H1 (cell line): ENCODE results near the gene ADO. TPM values are rescaled to one million over a fixed set of nuclear protein-coding genes. Genes with fewer than 3 reads are reported as not detected.

Source experiments
- CTCF ChIA-PET: fragments of 300-600 bp; sonication (Branson Sonifier 250); formaldehyde crosslinking; loops from one replicate; lab custom pipeline; 2021; ENCODE audit not compliant: partially characterized antibody; lab: Charles Lee
- POLR2A ChIA-PET: fragments of 300-600 bp; sonication (Branson Sonifier 250); formaldehyde crosslinking; loops from one replicate; lab custom pipeline; 2021; ENCODE audit warnings: inconsistent platforms; ENCODE audit not compliant: partially characterized antibody; lab: Charles Lee
- DNase-seq, 2 experiments: peaks; one replicate each; pipeline versions ENCODE4 v3.0.0 to v3.0.0-alpha.2; 2010 to 2022; ENCODE audit warnings: low spot score in 2 of 2, low read depth in 1 of 2, mixed read lengths in 1 of 2
- FAIRE-seq: peaks from 2 replicates; lab custom pipeline; 2011; peaks lifted over from hg19 to GRCh38; lab: Jason Lieb, UNC
- H2AFZ ChIP-seq: 2 replicates; pipeline ENCODE4 v1.8.1; 2012; ENCODE audit warnings: low read length, inconsistent platforms
- H2AK5ac ChIP-seq: 2 replicates; pipeline ENCODE4 v1.6.1; 2013; ENCODE audit warnings: low read depth, low read length
- H2BK120ac ChIP-seq: replicated peaks from 2 replicates; pipeline ENCODE3; 2013; ENCODE audit warnings: low read depth, low read length, inconsistent platforms
- H2BK12ac ChIP-seq: 2 replicates; pipeline ENCODE4 v1.6.1; 2013; ENCODE audit warnings: low read depth, low read length
- H2BK15ac ChIP-seq: 2 replicates; pipeline ENCODE4 v1.6.1; 2013; ENCODE audit warnings: low read length
- H2BK20ac ChIP-seq: 2 replicates; pipeline ENCODE4 v1.6.1; 2013; ENCODE audit warnings: low read length
- H2BK5ac ChIP-seq: 2 replicates; pipeline ENCODE4 v1.6.1; 2013; ENCODE audit warnings: low read depth, low read length
- H3K14ac ChIP-seq: 2 replicates; pipeline ENCODE4 v1.6.1; 2013; ENCODE audit warnings: inconsistent platforms; ENCODE audit not compliant: insufficient read length
- H3K18ac ChIP-seq: 2 replicates; pipeline ENCODE4 v1.6.1; 2013; ENCODE audit warnings: low read length; ENCODE audit errors: extremely low read depth
- H3K23ac ChIP-seq: 2 replicates; pipeline ENCODE4 v1.6.1; 2013; ENCODE audit warnings: inconsistent platforms; ENCODE audit not compliant: insufficient read length
- H3K23me2 ChIP-seq: 2 replicates; pipeline ENCODE4 v1.6.1; 2013; ENCODE audit warnings: low read depth, low read length
- H3K27ac ChIP-seq: 2 replicates; pipeline ENCODE4 v1.6.1; 2011; ENCODE audit warnings: low read depth, low read length, inconsistent platforms
- H3K27me3 ChIP-seq, 4 experiments: replicated peaks in 1 of 4; 1 replicate in 1 of 4; 2 replicates in 3 of 4; pipeline versions ENCODE4 v1.6.1 to v1.8.1; 2011 to 2013; ENCODE audit warnings: low read length in 3 of 4, mild to moderate bottlenecking in 3 of 4, inconsistent platforms in 2 of 4, mixed read lengths in 2 of 4, moderate library complexity in 1 of 4; ENCODE audit not compliant: control insufficient read depth in 3 of 4, insufficient read depth in 3 of 4; ENCODE audit errors: extremely low read depth in 1 of 4
- H3K36me3 ChIP-seq, 4 experiments: 2 replicates each; pipeline versions ENCODE4 v1.6.1 to v1.8.1; 2011 to 2013; ENCODE audit warnings: mild to moderate bottlenecking in 4 of 4, low read length in 3 of 4, moderate library complexity in 2 of 4, control low read depth in 1 of 4, inconsistent platforms in 1 of 4; ENCODE audit not compliant: insufficient read depth in 4 of 4, control insufficient read depth in 2 of 4
- H3K4ac ChIP-seq: replicated peaks from 2 replicates; pipeline ENCODE3; 2013; ENCODE audit warnings: low read length, low read depth, mixed read lengths, inconsistent platforms; ENCODE audit not compliant: insufficient read length
- H3K4me1 ChIP-seq, 4 experiments: replicated peaks in 1 of 4; 1 replicate in 1 of 4; 2 replicates in 3 of 4; pipeline versions ENCODE4 v1.6.1 to v1.8.1; 2011 to 2013; ENCODE audit warnings: low read length in 3 of 4, inconsistent platforms in 2 of 4, mixed read lengths in 1 of 4; ENCODE audit not compliant: insufficient read depth in 4 of 4, control insufficient read depth in 3 of 4
- H3K4me2 ChIP-seq, 2 experiments: 2 replicates each; pipeline versions ENCODE4 v1.6.1 to v1.8.1; 2011 to 2013; ENCODE audit warnings: low read depth in 2 of 2, low read length in 2 of 2, control low read depth in 1 of 2, inconsistent platforms in 1 of 2, mild to moderate bottlenecking in 1 of 2; ENCODE audit not compliant: insufficient read depth in 1 of 2
- H3K4me3 ChIP-seq, 4 experiments: fragments of 200-600, 300-600 bp in 1 of 4; sonication (generic), shearing (Covaris generic), sonication (Bioruptor Twin) in 1 of 4; 2 replicates each; pipeline versions ENCODE4 v1.5.1 to v1.8.1; 2011 to 2016; ENCODE audit warnings: low read length in 4 of 4, low read depth in 3 of 4, control low read depth in 2 of 4, inconsistent platforms in 2 of 4, mild to moderate bottlenecking in 2 of 4, mixed read lengths in 1 of 4, moderate library complexity in 1 of 4; ENCODE audit not compliant: insufficient read depth in 2 of 4; ENCODE audit errors: extremely low read depth in 1 of 4
- H3K56ac ChIP-seq: replicated peaks from 2 replicates; pipeline ENCODE3; 2013; ENCODE audit warnings: low read depth, mild to moderate bottlenecking, mixed read lengths, low read length, inconsistent platforms; ENCODE audit not compliant: insufficient read length
- H3K79me1 ChIP-seq: 2 replicates; pipeline ENCODE4 v1.6.1; 2013; ENCODE audit warnings: low read depth, low read length, control low read depth
- H3K79me2 ChIP-seq, 2 experiments: 2 replicates each; pipeline versions ENCODE4 v1.6.1 to v1.8.1; 2012 to 2013; ENCODE audit warnings: low read length in 2 of 2, mild to moderate bottlenecking in 2 of 2, inconsistent platforms in 1 of 2; ENCODE audit not compliant: insufficient read depth in 2 of 2, control insufficient read depth in 1 of 2
- H3K9ac ChIP-seq, 4 experiments: replicated peaks in 1 of 4; 1 replicate in 1 of 4; 2 replicates in 3 of 4; pipeline versions ENCODE4 v1.6.1 to v1.8.1; 2011 to 2013; ENCODE audit warnings: low read depth in 3 of 4, low read length in 3 of 4, control low read depth in 2 of 4, mild to moderate bottlenecking in 2 of 4, moderate library complexity in 2 of 4, inconsistent platforms in 1 of 4; ENCODE audit errors: extremely low read depth in 1 of 4
- H3K9me3 ChIP-seq, 2 experiments: 2 replicates each; pipeline versions ENCODE4 v1.6.1 to v1.8.1; 2012 to 2013; ENCODE audit warnings: mild to moderate bottlenecking in 2 of 2, moderate library complexity in 2 of 2, control low read depth in 1 of 2, inconsistent platforms in 1 of 2, low read depth in 1 of 2, low read length in 1 of 2, mixed read lengths in 1 of 2; ENCODE audit not compliant: insufficient read depth in 2 of 2
- H4K20me1 ChIP-seq, 2 experiments: replicated peaks in 1 of 2; 2 replicates each; pipeline versions ENCODE3 to v1.8.1; 2011 to 2013; ENCODE audit warnings: inconsistent platforms in 2 of 2, low read length in 2 of 2, mild to moderate bottlenecking in 1 of 2; ENCODE audit not compliant: insufficient read depth in 2 of 2, control insufficient read depth in 1 of 2
- H4K5ac ChIP-seq: 2 replicates; pipeline ENCODE4 v1.6.1; 2013; ENCODE audit warnings: low read length, low read depth, mixed read lengths, inconsistent platforms; ENCODE audit not compliant: insufficient read length
- H4K8ac ChIP-seq: 2 replicates; pipeline ENCODE4 v1.8.0; 2013; ENCODE audit warnings: mild to moderate bottlenecking, moderate library complexity, low read length, inconsistent platforms; ENCODE audit not compliant: insufficient read depth; ENCODE audit errors: extremely low read depth
- H4K91ac ChIP-seq: replicated peaks from 2 replicates; pipeline ENCODE3; 2013; ENCODE audit warnings: low read length, mixed read lengths, inconsistent platforms; ENCODE audit not compliant: insufficient read length
- CHD1 ChIP-seq: IDR thresholded peaks from 2 replicates; pipeline ENCODE4 v1.6.1; 2012; ENCODE audit warnings: low read depth, low read length, improper control_type of control experiment
- CREB1 ChIP-seq: IDR thresholded peaks from 2 replicates; pipeline ENCODE4 v1.6.1; 2012; ENCODE audit warnings: inconsistent platforms
- E2F6 ChIP-seq: IDR thresholded peaks from 2 replicates; pipeline ENCODE4 v1.6.1; 2012; ENCODE audit warnings: inconsistent platforms
- JUN ChIP-seq: IDR thresholded peaks from 2 replicates; pipeline ENCODE4 v1.6.1; 2011; ENCODE audit warnings: low read depth, mild to moderate bottlenecking, improper control_type of control experiment, low read length
- KDM5A ChIP-seq: fragments of 200-600 bp; IDR thresholded peaks from 2 replicates; pipeline ENCODE4 v1.7.1; 2012; ENCODE audit warnings: mild to moderate bottlenecking, low read length, inconsistent platforms, mixed read lengths
- POU5F1 ChIP-seq: IDR thresholded peaks from 2 replicates; pipeline ENCODE4 v1.6.1; 2011; ENCODE audit warnings: low read depth, mild to moderate bottlenecking, low read length, moderate library complexity
- SIN3A ChIP-seq, 2 experiments: IDR thresholded peaks in 1 of 2; conservative IDR thresholded peaks in 1 of 2; 2 replicates each; pipeline ENCODE4 v1.6.1; 2011 to 2012; ENCODE audit warnings: low read length in 2 of 2, improper control_type of control experiment in 1 of 2, low read depth in 1 of 2, mild to moderate bottlenecking in 1 of 2
- TAF7 ChIP-seq: optimal IDR thresholded peaks from 2 replicates; pipeline ENCODE3; 2011; ENCODE audit warnings: low read depth, mild to moderate bottlenecking, inconsistent platforms, low read length, moderate library complexity, borderline replicate concordance
- YY1 ChIP-seq: IDR thresholded peaks from 2 replicates; pipeline ENCODE4 v1.6.1; 2011; ENCODE audit warnings: low read depth, mild to moderate bottlenecking, low read length
- WGBS, 2 experiments: shearing (Covaris generic) in 1 of 2; methylation state at CpG; one replicate each; pipeline versions ENCODE4 v1.1.6 to v1.1.7; 2013 to 2015; ENCODE audit warnings: low lambda C conversion rate in 2 of 2, mixed read lengths in 2 of 2, inconsistent platforms in 1 of 2, low coverage in 1 of 2, missing lambda C conversion rate in 1 of 2; ENCODE audit not compliant: insufficient replicate concordance in 2 of 2, insufficient coverage in 1 of 2, insufficient read length in 1 of 2; ENCODE audit errors: extremely low coverage in 1 of 2, missing lambda C conversion rate in 1 of 2; 5-methylcytosine and 5-hydroxymethylcytosine counted together
- polyA plus RNA-seq, 7 experiments: library from polyadenylated mRNA; depleted of rRNA in 3 of 7; stranded (reverse) in 5 of 7; unstranded in 2 of 7; fragments of >200 nt in 5 of 7; fragments of 200-250 nt in 2 of 7; gene quantifications; 1 replicate in 5 of 7; 2 replicates in 1 of 7; 4 replicates in 1 of 7; pipeline versions ENCODE4 v1.2.1 to v1.2.3, GENCODE V29; 2011 to 2013; ENCODE audit warnings: missing spikeins in 2 of 7, mixed read lengths in 2 of 7
- total RNA-seq: library from RNA; stranded (reverse); fragmentation: NEBNext Ultra II Directional; extraction: Animal tissue kit (Norgen Biotek cat#: 25700); gene quantifications from 2 replicates; pipeline ENCODE4 v1.2.1, GENCODE V29; 2021
- TF ChIP-seq, protein P1 (sequence below): IDR thresholded peaks from 2 replicates; pipeline ENCODE4 v1.6.1; 2012; ENCODE audit warnings: inconsistent platforms

ADO gene
- total and polyA plus RNA-seq, 2 of the 8 experiments (the other 6 are each of a cell fraction or from before 2014, with no cell fraction given) = 18.7 to 27.9 TPM

DNA sequence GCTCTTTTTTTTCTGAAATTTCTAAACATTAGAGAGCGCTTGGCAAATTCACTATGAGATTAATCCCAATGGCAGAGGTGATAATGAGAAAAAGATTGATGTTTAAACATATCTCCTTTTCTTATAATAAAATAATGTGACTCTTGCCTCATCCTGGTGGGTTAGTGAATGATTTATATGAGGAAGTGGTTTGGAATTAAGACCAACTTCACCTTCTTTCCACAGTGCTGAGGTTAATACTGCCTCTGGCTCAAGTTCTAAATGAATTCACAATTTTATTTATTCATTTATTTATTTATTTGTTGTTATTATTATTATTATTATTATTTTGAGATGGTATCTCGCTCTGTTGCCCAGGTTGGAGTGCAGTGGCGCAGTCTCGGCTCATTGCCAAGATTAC is 40.5 kb upstream of the ADO start:
- Histone ChIP-seq H4K8ac (no peak overlapping the region), H2BK5ac (no peak overlapping the region), H3K27me3 (no peaks in the 10 kb centered on the region), H3K23ac (no peak overlapping the region), H3K9me3 (no peaks in the 10 kb centered on the region), H2BK20ac (no peak overlapping the region), H3K4ac (no peak overlapping the region), H3K9ac (no peak overlapping the region), H3K36me3 (no peaks in the 10 kb centered on the region), H4K5ac (no peak overlapping the region), H4K91ac (no peak overlapping the region), H2BK12ac (no peak overlapping the region), H2BK120ac (no peak overlapping the region), H3K18ac (no peak overlapping the region), H2BK15ac (no peak overlapping the region), H3K56ac (no peak overlapping the region), H3K79me1 (no peaks in the 10 kb centered on the region), H4K20me1 (no peaks in the 10 kb centered on the region), H3K27ac (no peak overlapping the region), H2AFZ (no peak overlapping the region), H3K79me2 (no peaks in the 10 kb centered on the region), H3K4me3 (no peak overlapping the region), H3K23me2 (no peaks in the 10 kb centered on the region), H3K4me2 (no peak overlapping the region), H3K14ac (no peak overlapping the region), H3K4me1 (no peaks in the 10 kb centered on the region)
- POLR2A ChIA-PET = no interaction called here
- FAIRE-seq = no peak
- 96% methylated on average over 4 of the region's 4 CpGs; no CpG with 5 or more reads in 1 of the 2 experiments for WGBS, 2 experiments
- DNase-seq = no peak
- TF ChIP-seq SIN3A (conservative IDR thresholded peaks at IDR 0.05 in 1 of 2, IDR thresholded peaks at IDR 0.05 in 1 of 2; ENCODE audit: low read depth in 1 of 2, low read length in 2 of 2) = no peak
- TF ChIP-seq CHD1 = no peak
- TF ChIP-seq, protein P1, sequence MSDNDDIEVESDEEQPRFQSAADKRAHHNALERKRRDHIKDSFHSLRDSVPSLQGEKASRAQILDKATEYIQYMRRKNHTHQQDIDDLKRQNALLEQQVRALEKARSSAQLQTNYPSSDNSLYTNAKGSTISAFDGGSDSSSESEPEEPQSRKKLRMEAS = no peak
- TF ChIP-seq CREB1 = no peak
- no peak for TF ChIP-seq TAF7
- no peak for TF ChIP-seq KDM5A
- TF ChIP-seq POU5F1 = no peak
- no peak for TF ChIP-seq JUN
- TF ChIP-seq YY1 = no peak
- no peak for TF ChIP-seq E2F6
- TF ChIP-seq, all 59 proteins: peak for 0
- CTCF ChIA-PET = no interaction called here
- H2AK5ac ChIP-seq = no peak overlapping the region
